HepG2 (cell line): Measurements from ENCODE around the gene HDGFL2. TPM values are rescaled to one million over a fixed set of nuclear protein-coding genes. Genes with fewer than 3 reads are reported as not detected.

Experiments used
- ATAC-seq: fragments of 200-7000 bp; cut with Tn5 transposase; 3 replicates; pipeline ENCODE4 v1.9.1; 2020; ENCODE audit warnings: mild to moderate bottlenecking, moderate library complexity
- BruUV-seq: library from RNA; stranded (reverse); fragments of 400-500 nt; replicated peaks from 2 replicates; lab custom pipeline; 2021; lab: Mats Ljungman, UMichigan
- CTCF ChIA-PET: fragments of 300-600 bp; formaldehyde crosslinking; extraction: SDS; loops from one replicate; lab custom pipeline; 2021; ENCODE audit warnings: low total read pairs, inconsistent platforms, low intra/inter-chr PET ratio; lab: Yijun Ruan, JAX
- POLR2A ChIA-PET: fragments of 350-600 bp; sonication (Branson Sonifier 250); formaldehyde crosslinking; loops from one replicate; lab custom pipeline; 2020; ENCODE audit warnings: antibody characterized with exemption, inconsistent platforms; lab: Yijun Ruan, JAX
- DNase-seq: peaks from one replicate; pipeline ENCODE4 v3.0.0-alpha.2; 2015; ENCODE audit warnings: low spot score
- FAIRE-seq: peaks from 3 replicates; lab custom pipeline; 2011; peaks lifted over from hg19 to GRCh38; lab: Jason Lieb, UNC
- H2AFZ ChIP-seq: one replicate; pipeline ENCODE4 v1.6.1; 2011; ENCODE audit warnings: low read length, inconsistent platforms
- H3K27ac ChIP-seq: fragments of 300-600 bp; 3 replicates; pipeline ENCODE4 v1.8.0; 2011; ENCODE audit warnings: mixed run types, mild to moderate bottlenecking, mixed read lengths, low read length, inconsistent platforms; ENCODE audit not compliant: insufficient read depth; ENCODE audit errors: extremely low read length
- H3K27me3 ChIP-seq, 2 experiments: fragments of 200-600 bp in 1 of 2; 2 replicates in 1 of 2; 3 replicates in 1 of 2; pipeline versions ENCODE4 v1.6.0 to v1.8.0; 2011; ENCODE audit warnings: low read length in 2 of 2, mild to moderate bottlenecking in 2 of 2, moderate library complexity in 2 of 2, inconsistent platforms in 1 of 2; ENCODE audit not compliant: insufficient read depth in 2 of 2, control insufficient read depth in 1 of 2
- H3K36me3 ChIP-seq, 2 experiments: fragments of 200-600 bp in 1 of 2; replicated peaks in 1 of 2; 2 replicates in 1 of 2; 3 replicates in 1 of 2; pipeline versions ENCODE4 v1.5.1 to v1.8.0; 2011; ENCODE audit warnings: low read length in 2 of 2, inconsistent platforms in 1 of 2; ENCODE audit not compliant: insufficient read depth in 2 of 2, control insufficient read depth in 1 of 2
- H3K4me1 ChIP-seq: 2 replicates; pipeline ENCODE4 v1.5.1; 2012; ENCODE audit warnings: low read length, inconsistent platforms; ENCODE audit not compliant: insufficient read depth
- H3K4me2 ChIP-seq: 2 replicates; pipeline ENCODE4 v1.6.0; 2011; ENCODE audit warnings: low read depth, low read length, inconsistent platforms
- H3K4me3 ChIP-seq, 3 experiments: fragments of 200-600 bp in 1 of 3; sonication (generic), shearing (Covaris generic) in 1 of 3; replicated peaks in 1 of 3; 2 replicates each; pipeline ENCODE4 v1.5.1; 2011 to 2016; ENCODE audit warnings: low read length in 3 of 3, inconsistent platforms in 2 of 3, low read depth in 2 of 3, mild to moderate bottlenecking in 2 of 3, control low read depth in 1 of 3, mixed read lengths in 1 of 3; ENCODE audit not compliant: insufficient read depth in 1 of 3
- H3K79me2 ChIP-seq: one replicate; pipeline ENCODE4 v1.6.1; 2011; ENCODE audit warnings: low read length, inconsistent platforms; ENCODE audit not compliant: insufficient read depth
- H3K9ac ChIP-seq: 2 replicates; pipeline ENCODE4 v1.6.0; 2011; ENCODE audit warnings: mild to moderate bottlenecking, low read depth, low read length, inconsistent platforms; ENCODE audit not compliant: insufficient read depth
- H3K9me3 ChIP-seq: 2 replicates; pipeline ENCODE4 v1.5.1; 2012; ENCODE audit warnings: mild to moderate bottlenecking, low read length
- H4K20me1 ChIP-seq: 2 replicates; pipeline ENCODE4 v1.6.0; 2011; ENCODE audit warnings: inconsistent platforms, mild to moderate bottlenecking, low read length, moderate library complexity; ENCODE audit not compliant: insufficient read depth
- CERS6 ChIP-seq: sonication (generic); formaldehyde crosslinking; IDR thresholded peaks from 2 replicates; pipeline ENCODE4 v1.5.0; 2020; ENCODE audit warnings: missing genetic modification reagents
- ETV6 ChIP-seq: sonication (generic); formaldehyde crosslinking; conservative IDR thresholded peaks from 2 replicates; pipeline ENCODE4 v1.4.0; 2020; ENCODE audit warnings: missing genetic modification reagents
- FIP1L1 ChIP-seq: fragments of 200-400 bp; formaldehyde crosslinking; IDR thresholded peaks from 2 replicates; pipeline ENCODE4 v1.6.1; 2018; ENCODE audit warnings: low read depth, mild to moderate bottlenecking, low read length, moderate library complexity, borderline replicate concordance; ENCODE audit not compliant: insufficient read depth
- IRF1 ChIP-seq: sonication (generic); formaldehyde crosslinking; IDR thresholded peaks from 2 replicates; pipeline ENCODE4 v1.4.0; 2020; ENCODE audit warnings: low read depth, mild to moderate bottlenecking, missing genetic modification reagents
- MXI1 ChIP-seq: IDR thresholded peaks from 3 replicates; pipeline ENCODE4 v1.6.1; 2012; ENCODE audit warnings: low read depth, low read length, inconsistent platforms, borderline replicate concordance
- RBM39 ChIP-seq: fragments of 200-400 bp; formaldehyde crosslinking; IDR thresholded peaks from one replicate; pipeline ENCODE4 v1.6.1; 2018; ENCODE audit warnings: antibody characterized with exemption, mild to moderate bottlenecking, low read depth, low read length; ENCODE audit not compliant: poor library complexity, severe bottlenecking
- ZBTB26 ChIP-seq: IDR thresholded peaks from 2 replicates; pipeline ENCODE4 v1.6.1; 2016; ENCODE audit warnings: missing compliant biosample characterization, missing genetic modification reagents, borderline replicate concordance
- ZBTB33 ChIP-seq: sonication (generic); formaldehyde crosslinking; IDR thresholded peaks from 2 replicates; pipeline ENCODE4 v1.4.0; 2020; ENCODE audit warnings: missing genetic modification reagents
- ZBTB38 ChIP-seq: sonication (generic); formaldehyde crosslinking; IDR thresholded peaks from 2 replicates; pipeline ENCODE4 v1.5.1; 2020; ENCODE audit warnings: mild to moderate bottlenecking, missing genetic modification reagents
- ZNF17 ChIP-seq: sonication (generic); formaldehyde crosslinking; IDR thresholded peaks from 2 replicates; pipeline ENCODE4 v1.5.0; 2020; ENCODE audit warnings: mild to moderate bottlenecking, missing genetic modification reagents
- ZNF280B ChIP-seq: sonication (generic); formaldehyde crosslinking; IDR thresholded peaks from 2 replicates; pipeline ENCODE4 v1.5.0; 2020; ENCODE audit warnings: missing genetic modification reagents, mild to moderate bottlenecking, borderline replicate concordance
- ZNF350 ChIP-seq: sonication (generic); formaldehyde crosslinking; IDR thresholded peaks from 2 replicates; pipeline ENCODE4 v1.4.0; 2020; ENCODE audit warnings: mild to moderate bottlenecking, low read depth, missing genetic modification reagents, borderline replicate concordance
- WGBS: methylation state at CpG from one replicate; pipeline ENCODE4 v1.1.6; 2017; ENCODE audit warnings: low lambda C conversion rate; 5-methylcytosine and 5-hydroxymethylcytosine counted together
- in situ Hi-C: cut with HindIII; loops from 2 replicates; pipeline ENCODE4 v1.10.0; 2017; ENCODE audit warnings: low pct_unique_long_range_greater_than_20kb; ENCODE audit not compliant: extremely low pct_ligation_motif_present
- intact Hi-C: fragments of 100-400 bp; cut with micrococcal nuclease; formaldehyde crosslinking; loops from one replicate; pipeline ENCODE4 v1.10.0; 2022; ENCODE audit not compliant: unreplicated experiment
- polyA plus RNA-seq, 8 experiments: library from polyadenylated mRNA; depleted of rRNA in 3 of 8; stranded (reverse) in 7 of 8; unstranded in 1 of 8; fragments of >200 nt; fragmentation: Illumina TruSeq in 4 of 8; extraction: Trizol in 4 of 8; gene quantifications; 2 replicates each; pipeline versions ENCODE4 v1.2.1 to v1.2.3, GENCODE V29; 2011 to 2016; ENCODE audit warnings: low read depth in 4 of 8, missing spikeins in 1 of 8, mixed read lengths in 1 of 8; ENCODE audit not compliant: insufficient read depth in 1 of 8
- total RNA-seq, 5 experiments: library from RNA; depleted of rRNA; stranded (reverse); fragments of >200 nt; fragmentation: Illumina TruSeq; extraction: Trizol; gene quantifications; 2 replicates each; pipeline ENCODE4 v1.2.3, GENCODE V29; 2016; ENCODE audit warnings: low read depth in 1 of 5

HDGFL2 gene
- total and polyA plus RNA-seq, 2 of the 13 experiments (the other 11 are each of a cell fraction or from before 2014, with no cell fraction given), result 20.0 to 51.1 TPM

- TF ChIP-seq ZNF17 (CRISPR knock-in tag) (no peak), MXI1 (no peak), ZBTB38 (no peak), ZBTB33 (CRISPR knock-in tag) (no peak), ZNF350 (CRISPR knock-in tag) (no peak), CERS6 (CRISPR knock-in tag) (no peak), IRF1 (CRISPR knock-in tag) (no peak), ETV6 (CRISPR knock-in tag) (no peak), RBM39 (no peak), ZBTB26 (CRISPR knock-in tag) (no peak), FIP1L1 (no peak), ZNF280B (CRISPR knock-in tag) (no peak)
- TF ChIP-seq, all 625 proteins: peak for 0
- H3K9ac ChIP-seq, result no peak overlapping the region
These were observed 64.7 kb downstream of the HDGFL2 start for GRCh38 chr19:4536798-4537197.

More at GRCh38 chr19:4536798-4537197, 64.7 kb downstream of the HDGFL2 start:
- no TSS peak for BruUV-seq
- H3K9me3 ChIP-seq, result no peaks in the 10 kb centered on the region
- no peak overlapping the region for H3K27ac ChIP-seq
- no peak for DNase-seq
- POLR2A ChIA-PET, result no interaction called here
- FAIRE-seq, result no peak
- H3K36me3 ChIP-seq, result no peaks in the 10 kb centered on the region
- intact Hi-C loops (loop anchor here (5.0 kb wide), 1 partner anchor 64 kb away; the partner anchor contains the start of gene HDGFL2), in situ Hi-C loops (no loop called here)
- 0 out of 2 replicates have a peak overlapping the region, but pooled peaks have one; percentile 10 for H3K4me2 ChIP-seq
- CTCF ChIA-PET, result no interaction called here
- peaks cover 5% of the 10 kb centered on the region for H3K79me2 ChIP-seq
- no peak overlapping the region for H2AFZ ChIP-seq
- H3K4me1 ChIP-seq, result peaks cover 78% of the 10 kb centered on the region
- H3K4me3 ChIP-seq, result no peak overlapping the region
- no peak for ATAC-seq
- 43% methylated on average over 5 of the region's 5 CpGs for WGBS
- H3K27me3 ChIP-seq, result no peaks in the 10 kb centered on the region
- H4K20me1 ChIP-seq, result peaks cover 6% of the 10 kb centered on the region; the same call in 1 of the 2 replicates
